MM.1S (cell line): ENCODE results near the gene PAPLN.

Experiments used
- EZH2 ChIP-seq: fragments of 300-600 bp; sonication (generic); optimal IDR thresholded peaks from 2 replicates; pipeline ENCODE3; 2017; ENCODE audit warnings: low read depth, mild to moderate bottlenecking, antibody characterized with exemption, low read length, mixed read lengths
- TF ChIP-seq, protein P1 (sequence below): fragments of 300-600 bp; sonication (generic); IDR thresholded peaks from 2 replicates; pipeline ENCODE4 v1.5.1; 2016; ENCODE audit warnings: antibody characterized with exemption, low read length, mixed read lengths

DNA sequence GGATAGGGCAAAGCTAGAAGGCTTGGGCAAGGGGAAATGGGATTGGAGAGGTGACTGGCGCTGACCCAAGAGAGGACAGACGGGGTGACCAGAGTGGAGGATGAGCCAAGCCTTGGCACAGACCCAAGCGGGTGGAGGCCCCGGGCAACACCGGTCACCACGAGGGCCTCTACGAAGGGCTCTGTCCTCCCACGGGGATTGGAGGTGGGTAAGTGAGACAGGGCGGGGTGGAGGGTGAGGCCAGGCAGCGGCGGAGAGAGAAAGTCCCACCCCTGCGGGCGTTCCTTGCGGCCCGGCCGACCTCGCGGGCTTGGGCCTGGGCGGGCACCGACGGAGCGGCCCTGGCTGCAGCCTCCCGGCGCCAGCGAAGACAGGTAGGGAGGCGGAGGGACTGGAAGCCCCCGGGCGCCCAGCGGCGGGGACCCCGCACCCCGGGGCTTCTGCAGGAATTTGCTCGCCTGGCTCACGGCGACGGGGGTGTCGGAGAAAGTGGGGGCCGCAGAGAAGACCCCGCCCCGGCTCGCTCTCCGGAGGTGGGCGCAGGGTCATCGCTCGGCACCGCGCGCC is at the start of gene PAPLN:
- TF ChIP-seq, protein P1, sequence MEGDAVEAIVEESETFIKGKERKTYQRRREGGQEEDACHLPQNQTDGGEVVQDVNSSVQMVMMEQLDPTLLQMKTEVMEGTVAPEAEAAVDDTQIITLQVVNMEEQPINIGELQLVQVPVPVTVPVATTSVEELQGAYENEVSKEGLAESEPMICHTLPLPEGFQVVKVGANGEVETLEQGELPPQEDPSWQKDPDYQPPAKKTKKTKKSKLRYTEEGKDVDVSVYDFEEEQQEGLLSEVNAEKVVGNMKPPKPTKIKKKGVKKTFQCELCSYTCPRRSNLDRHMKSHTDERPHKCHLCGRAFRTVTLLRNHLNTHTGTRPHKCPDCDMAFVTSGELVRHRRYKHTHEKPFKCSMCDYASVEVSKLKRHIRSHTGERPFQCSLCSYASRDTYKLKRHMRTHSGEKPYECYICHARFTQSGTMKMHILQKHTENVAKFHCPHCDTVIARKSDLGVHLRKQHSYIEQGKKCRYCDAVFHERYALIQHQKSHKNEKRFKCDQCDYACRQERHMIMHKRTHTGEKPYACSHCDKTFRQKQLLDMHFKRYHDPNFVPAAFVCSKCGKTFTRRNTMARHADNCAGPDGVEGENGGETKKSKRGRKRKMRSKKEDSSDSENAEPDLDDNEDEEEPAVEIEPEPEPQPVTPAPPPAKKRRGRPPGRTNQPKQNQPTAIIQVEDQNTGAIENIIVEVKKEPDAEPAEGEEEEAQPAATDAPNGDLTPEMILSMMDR, result no peak
- no peak for TF ChIP-seq EZH2
